ENCODE data around the gene ALDH3B1.

Gene ALDH3B1

GRCh38 chr11:67996051-67996450, 14.1 kb upstream of the ALDH3B1 start:
- DNase-seq, result no peak
- in situ Hi-C loops (cut with MboI; ENCODE audit: low pct_unique_long_range_greater_than_20kb, low sequenced_read_pairs), result no loop called here

DNA sequence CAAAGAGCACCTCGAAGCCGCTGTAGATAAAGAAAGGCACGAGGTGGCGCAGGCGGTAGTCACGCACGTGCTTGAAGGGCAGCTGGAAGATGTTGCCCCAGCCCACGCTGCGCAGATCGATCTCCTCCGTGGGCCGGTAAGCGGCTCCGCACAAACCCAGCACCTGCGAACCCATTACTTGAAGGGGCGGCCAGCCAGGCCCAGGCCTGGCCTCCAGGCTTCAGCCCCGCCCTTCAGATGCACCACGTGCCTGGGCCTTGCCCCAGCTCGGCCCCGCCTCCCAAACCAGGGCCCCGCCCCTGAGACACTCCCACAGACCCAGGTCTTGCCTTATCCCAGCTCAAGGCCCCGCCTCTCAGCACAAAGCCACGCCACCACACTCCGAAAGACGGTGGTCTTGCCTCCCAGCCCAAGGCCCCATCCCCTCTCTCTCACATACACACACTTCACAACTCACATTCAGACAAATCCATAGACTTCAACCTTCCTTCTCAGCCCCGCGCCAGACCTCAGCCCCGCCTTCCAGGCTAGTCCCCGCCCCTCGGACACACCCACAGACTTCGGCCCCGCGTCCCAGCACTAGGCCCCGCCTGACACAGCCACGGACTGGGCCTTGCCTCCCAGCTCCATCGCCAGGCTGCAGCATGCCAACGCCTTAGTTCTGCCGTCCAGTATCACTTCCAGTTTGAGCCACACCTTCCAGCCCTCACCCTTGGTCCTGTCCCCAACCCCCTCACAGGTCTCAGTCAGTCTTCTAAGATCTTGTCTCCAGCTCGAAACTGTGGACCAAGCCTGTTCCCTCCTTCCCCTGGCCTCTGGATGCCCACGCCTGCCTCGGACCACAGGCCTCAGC, 13.3 kb upstream of the ALDH3B1 start:
- in situ Hi-C loops (cut with MboI; ENCODE audit: low pct_unique_long_range_greater_than_20kb, low sequenced_read_pairs), result no loop called here

GRCh38 chr11:67997475-67997921, 12.6 kb upstream of the ALDH3B1 start:
- in situ Hi-C loops (cut with MboI; ENCODE audit: low pct_unique_long_range_greater_than_20kb, low sequenced_read_pairs), result no loop called here
- DNase-seq, result no peak

More for the DNA sequence above, 13.3 kb upstream of the ALDH3B1 start:
- peak; percentile 53 for DNase-seq

DNA sequence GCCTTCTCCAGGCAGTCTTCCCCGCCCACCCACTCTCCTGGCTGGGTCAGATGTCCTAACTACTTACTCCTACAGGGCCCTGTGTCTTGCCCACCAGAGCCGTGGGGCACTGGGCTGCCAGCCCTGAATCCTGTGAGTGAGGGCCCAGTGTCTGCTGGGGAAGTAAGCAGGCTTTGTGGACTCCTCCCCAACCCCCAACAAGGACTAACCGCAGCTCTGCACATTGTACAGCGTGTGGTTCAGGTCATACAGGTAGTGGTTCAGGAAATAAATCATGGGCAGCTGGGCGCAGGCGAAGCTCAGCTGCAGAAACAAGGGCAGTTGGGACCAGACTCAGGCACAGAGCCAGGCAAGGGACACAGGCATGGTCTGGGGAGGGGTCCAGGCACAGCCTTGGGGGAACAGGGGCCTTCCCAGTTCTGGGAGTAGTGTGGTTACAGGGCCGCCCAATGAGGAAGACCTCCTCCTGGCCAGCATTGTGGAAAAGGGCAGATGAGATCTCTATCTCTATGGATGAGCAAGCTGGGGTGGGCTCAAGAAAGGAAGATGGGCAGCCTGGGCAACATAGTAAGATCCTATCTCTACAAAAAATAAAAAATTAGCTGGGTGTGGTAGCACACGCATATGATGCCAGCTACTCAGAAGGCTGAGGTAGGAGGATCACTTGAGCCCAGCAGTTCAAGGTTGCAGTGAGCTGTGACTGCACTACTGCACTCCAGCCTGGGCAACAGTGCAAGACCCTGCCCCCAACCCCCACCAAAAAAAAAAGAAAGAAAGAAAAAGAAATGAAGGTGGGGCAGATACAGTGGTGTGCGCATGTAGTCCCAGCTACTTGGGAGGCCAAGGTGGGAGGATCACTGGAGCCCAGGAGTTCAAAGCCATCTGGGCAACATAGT, 11.7 kb upstream of the ALDH3B1 start:
- in situ Hi-C loops (cut with MboI; ENCODE audit: low pct_unique_long_range_greater_than_20kb, low sequenced_read_pairs), result no loop called here
- peak; percentile 37 for DNase-seq

- no peak for DNase-seq
- in situ Hi-C loops (cut with MboI; ENCODE audit: low pct_unique_long_range_greater_than_20kb, low sequenced_read_pairs), result no loop called here
Observed at GRCh38 chr11:67999201-67999629, 10.9 kb upstream of the ALDH3B1 start.

DNA sequence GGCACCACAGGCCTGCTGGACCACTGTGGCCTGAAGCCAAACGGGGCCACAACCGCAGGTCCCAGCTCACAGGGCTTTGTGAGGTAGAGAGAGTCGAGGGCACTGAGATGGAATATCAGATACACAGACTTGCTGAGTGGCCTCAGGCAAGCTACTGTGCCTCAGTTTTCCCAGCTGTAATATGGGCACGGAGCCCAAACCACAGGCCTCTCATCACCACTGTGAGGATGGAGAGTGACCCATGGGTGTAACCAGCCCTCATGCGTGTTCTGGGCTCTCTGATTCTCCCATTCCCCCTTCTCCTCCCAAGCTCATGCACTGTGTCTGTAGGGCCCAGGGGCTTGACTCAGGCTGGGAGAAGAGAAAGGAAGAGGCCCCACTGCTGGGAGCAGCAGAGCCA, 10.4 kb upstream of the ALDH3B1 start:
- in situ Hi-C loops (cut with MboI; ENCODE audit: low pct_unique_long_range_greater_than_20kb, low sequenced_read_pairs), result no loop called here
- DNase-seq, result no peak

DNA sequence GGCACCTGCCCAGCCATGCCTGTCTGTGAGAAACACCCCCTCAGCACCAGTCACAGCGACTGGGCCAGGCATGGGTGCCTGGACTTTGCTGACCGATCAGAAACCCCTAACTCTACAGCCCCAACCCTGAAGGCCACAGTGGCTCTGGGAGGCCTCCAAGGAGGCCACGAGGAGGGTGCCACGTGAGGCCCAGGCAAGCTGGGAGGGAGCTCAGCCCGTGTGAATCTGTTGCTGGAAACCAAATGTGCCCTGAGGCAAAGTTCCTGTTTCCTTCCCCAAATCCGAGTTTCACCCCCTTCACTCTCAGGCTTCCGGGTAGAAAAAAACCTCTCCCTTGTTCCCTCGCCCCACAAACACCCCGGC, 7.6 kb upstream of the ALDH3B1 start:
- peak; percentile 71 for DNase-seq
- in situ Hi-C loops (cut with MboI; ENCODE audit: low pct_unique_long_range_greater_than_20kb, low sequenced_read_pairs), result no loop called here

- in situ Hi-C loops (cut with MboI; ENCODE audit: low pct_unique_long_range_greater_than_20kb, low sequenced_read_pairs), result no loop called here
Observed at GRCh38 chr11:68002938-68003845, 6.9 kb upstream of the ALDH3B1 start.

DNA sequence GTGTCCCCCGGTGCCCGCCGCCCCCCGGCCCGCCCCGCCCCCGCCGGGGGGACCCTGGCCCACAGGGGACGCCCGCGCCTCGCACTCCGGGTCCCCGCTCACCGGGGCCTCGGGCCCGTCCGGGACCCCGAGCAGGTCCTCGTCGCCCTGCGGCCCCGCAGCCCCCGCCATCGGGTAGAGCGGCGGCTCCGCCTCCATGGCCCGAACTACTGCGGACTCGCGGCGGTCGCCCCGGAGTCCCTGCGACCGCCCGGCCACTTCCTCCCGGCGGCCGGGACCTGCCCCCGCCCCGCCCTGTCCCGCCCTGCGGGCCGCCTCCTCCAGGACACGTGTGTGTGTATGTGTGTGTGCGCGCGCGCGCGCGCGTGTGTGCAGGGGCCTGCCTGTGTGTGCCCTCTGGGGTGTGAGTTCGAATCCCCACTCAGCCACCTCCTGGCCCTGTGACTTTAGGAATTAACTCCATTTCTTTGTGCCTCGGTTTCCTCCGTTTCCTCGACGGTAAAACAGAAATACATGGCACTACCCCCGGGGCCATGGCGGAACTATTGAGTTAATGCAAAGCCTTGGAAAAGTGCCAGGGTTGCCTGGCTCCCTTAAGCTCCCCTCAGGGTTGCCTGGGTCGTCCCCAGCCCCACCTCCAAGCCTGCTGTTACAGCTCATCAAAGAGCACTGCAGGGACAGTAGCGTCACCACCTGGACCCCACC, 6.1 kb upstream of the ALDH3B1 start, which contains the start of gene UNC93B1:
TSS of gene UNC93B1 (minus strand) at position 252 of the 705 bp plus-strand sequence. CDS start at position 198, 54 bp downstream.
- in situ Hi-C loops (cut with MboI; ENCODE audit: low pct_unique_long_range_greater_than_20kb, low sequenced_read_pairs), result no loop called here
- peak; percentile 84 for DNase-seq

More at GRCh38 chr11:68002938-68003845, 6.9 kb upstream of the ALDH3B1 start:
- DNase-seq, result no peak

GRCh38 chr11:68004551-68005335, 5.4 kb upstream of the ALDH3B1 start:
- in situ Hi-C loops (cut with MboI; ENCODE audit: low pct_unique_long_range_greater_than_20kb, low sequenced_read_pairs), result no loop called here
- DNase-seq, result no peak

GRCh38 chr11:68006606-68007166, 3.4 kb upstream of the ALDH3B1 start:
- DNase-seq, result no peak
- in situ Hi-C loops (cut with MboI; ENCODE audit: low pct_unique_long_range_greater_than_20kb, low sequenced_read_pairs), result no loop called here

- in situ Hi-C loops (cut with MboI; ENCODE audit: low pct_unique_long_range_greater_than_20kb, low sequenced_read_pairs), result no loop called here
- no peak for DNase-seq
Observed at GRCh38 chr11:68007498-68008380, 2.4 kb upstream of the ALDH3B1 start.

- peak; percentile 20 for DNase-seq
Observed at GRCh38 chr11:68008381-68009337, 1.5 kb upstream of the ALDH3B1 start.

DNA sequence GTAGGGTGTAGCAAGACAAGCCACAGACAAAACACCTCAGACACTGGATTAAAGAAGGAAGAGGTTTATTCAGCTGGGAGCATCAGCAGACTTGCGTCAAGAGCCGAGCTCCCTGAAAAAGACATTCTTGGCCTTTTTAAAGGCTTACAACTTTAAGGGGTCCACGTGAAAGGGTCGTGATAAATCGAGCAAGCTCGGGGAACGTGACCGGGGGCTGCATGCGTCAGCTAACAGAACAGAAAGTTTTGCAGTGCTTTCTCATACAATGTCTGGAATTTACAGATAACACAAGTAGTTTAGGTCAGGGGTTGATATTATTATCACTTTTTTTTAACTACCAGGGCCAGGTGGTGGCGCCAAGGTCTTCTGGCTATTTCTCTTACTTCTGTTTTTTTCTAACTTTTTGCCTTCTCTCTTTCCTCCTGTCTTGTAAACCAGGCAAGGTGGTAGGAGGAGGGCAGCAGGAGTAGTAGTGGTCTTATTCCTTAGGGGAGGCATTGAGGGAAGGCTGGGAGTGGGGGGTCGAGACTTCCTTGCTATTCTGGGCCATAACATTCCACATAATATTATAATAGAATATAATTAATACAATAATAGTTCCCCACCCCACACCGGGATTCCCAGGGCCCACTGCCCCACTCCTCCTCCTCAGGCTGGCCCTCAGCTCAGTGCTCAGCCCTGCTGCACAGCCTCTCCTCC, 587 bp upstream of the ALDH3B1 start:
- in situ Hi-C loops (cut with MboI; ENCODE audit: low pct_unique_long_range_greater_than_20kb, low sequenced_read_pairs), result no loop called here
- DNase-seq, result peak; percentile 78

More at GRCh38 chr11:68008381-68009337, 1.5 kb upstream of the ALDH3B1 start:
- in situ Hi-C loops (cut with MboI; ENCODE audit: low pct_unique_long_range_greater_than_20kb, low sequenced_read_pairs), result no loop called here

Measured in KBM-7 (cell line).